ENCODE measurements around the gene DOK7.

The DOK7 gene

DNA sequence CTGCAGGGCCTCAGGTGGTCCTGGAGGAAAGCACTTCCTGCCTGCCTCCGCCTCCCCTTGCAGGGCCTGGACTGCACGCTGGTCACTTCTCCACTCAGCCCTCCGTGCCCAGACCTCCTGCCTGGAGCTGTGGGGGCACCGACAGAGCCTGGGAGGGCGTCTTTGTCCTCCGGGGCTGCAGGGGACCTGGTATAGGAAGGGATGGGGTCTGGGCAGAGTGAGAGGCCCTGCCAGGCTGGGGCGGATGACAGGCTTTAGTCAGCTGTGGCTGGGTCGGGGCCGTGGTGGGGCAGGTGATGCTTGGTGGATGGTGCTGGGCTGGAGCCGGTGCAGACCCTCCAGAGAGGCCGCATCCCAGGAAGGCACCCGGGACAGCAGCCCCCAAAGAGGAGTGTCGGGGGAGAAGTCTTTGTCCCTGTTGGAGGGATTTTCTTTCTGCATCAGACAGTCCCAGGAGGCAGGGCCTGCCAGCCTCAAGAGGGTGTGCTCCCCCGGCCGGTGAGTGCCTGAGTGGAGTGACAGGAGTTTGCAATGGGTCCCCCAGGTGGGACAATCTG is 1.3 kb downstream of the DOK7 start:
- no peak for DNase-seq

GRCh38 chr4:3464911-3465697 is 2.0 kb downstream of the DOK7 start:
- no peak for DNase-seq

- DNase-seq = no peak
Observed at GRCh38 chr4:3465698-3466671, 2.9 kb downstream of the DOK7 start.

DNA sequence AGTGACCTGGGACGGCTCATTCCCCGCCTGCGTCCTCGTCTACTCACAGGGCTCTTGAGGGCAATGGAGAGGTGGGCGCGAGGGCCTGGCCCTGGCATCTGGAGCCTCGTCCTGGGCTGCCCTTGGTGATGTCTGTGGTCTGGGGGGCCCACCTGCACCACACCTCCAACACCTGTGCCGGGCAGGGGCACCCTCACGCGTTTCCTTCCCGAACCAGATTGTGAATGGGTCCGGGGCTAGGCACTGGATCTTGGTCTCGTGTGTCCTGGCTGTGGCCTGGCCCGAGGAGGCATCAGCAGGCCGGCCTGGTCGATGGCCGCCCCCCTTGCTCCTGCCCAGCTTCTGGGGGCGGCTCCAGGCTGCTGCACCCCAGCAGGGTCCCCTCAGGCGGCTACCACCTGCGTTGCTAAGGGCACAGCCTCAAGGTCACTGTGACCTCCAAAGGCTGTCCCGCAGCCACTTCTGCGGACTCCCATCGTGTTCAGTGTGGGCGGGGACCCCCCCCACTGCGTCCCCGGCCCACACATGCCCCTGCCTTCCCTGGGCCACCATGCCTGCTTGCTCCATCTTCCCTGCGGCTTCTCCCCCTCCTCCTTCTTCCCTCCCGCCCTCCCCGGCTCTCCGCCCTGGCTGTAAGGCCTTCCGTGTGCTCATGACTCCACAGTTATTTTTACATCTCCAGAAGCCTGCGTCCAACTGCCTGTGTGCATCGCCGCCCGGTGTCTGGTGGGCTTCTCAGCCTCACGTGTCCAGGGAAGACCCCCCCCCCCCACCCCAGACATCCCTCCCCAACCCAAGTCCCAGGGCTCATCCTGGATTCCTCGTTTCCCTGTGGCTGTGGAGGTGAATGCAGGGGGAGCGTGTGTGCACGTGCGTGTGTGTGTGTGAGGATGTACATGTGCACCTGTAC is 3.8 kb downstream of the DOK7 start:
- DNase-seq = no peak

DNA sequence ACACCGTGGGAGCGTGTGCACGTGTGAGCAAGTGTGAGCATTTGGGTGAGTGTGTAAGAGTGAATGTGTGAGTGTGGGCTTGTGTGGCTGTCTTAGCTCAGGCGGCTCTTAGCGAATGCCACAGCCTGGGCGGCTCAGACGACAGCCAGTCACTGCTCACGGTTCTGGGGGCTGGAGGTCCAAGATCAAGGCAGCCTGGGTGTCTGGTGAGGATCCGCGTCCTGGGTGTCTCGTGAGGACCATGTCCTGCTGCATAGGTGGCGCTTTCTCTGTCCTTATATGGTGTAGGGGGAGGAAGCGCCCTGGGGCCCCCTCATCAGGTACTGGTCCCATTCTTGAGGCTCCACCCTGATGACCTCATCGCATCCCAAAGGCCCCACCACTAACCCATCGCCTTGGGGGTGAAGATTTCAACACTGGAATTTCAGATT is 4.5 kb downstream of the DOK7 start:
- no peak for DNase-seq

GRCh38 chr4:3468154-3468553 is 5.0 kb downstream of the DOK7 start:
- no peak for DNase-seq

- DNase-seq = no peak
Observed at GRCh38 chr4:3468804-3469203, 5.7 kb downstream of the DOK7 start.

- no peak for DNase-seq
Observed at GRCh38 chr4:3469386-3470243, 6.5 kb downstream of the DOK7 start.

DNA sequence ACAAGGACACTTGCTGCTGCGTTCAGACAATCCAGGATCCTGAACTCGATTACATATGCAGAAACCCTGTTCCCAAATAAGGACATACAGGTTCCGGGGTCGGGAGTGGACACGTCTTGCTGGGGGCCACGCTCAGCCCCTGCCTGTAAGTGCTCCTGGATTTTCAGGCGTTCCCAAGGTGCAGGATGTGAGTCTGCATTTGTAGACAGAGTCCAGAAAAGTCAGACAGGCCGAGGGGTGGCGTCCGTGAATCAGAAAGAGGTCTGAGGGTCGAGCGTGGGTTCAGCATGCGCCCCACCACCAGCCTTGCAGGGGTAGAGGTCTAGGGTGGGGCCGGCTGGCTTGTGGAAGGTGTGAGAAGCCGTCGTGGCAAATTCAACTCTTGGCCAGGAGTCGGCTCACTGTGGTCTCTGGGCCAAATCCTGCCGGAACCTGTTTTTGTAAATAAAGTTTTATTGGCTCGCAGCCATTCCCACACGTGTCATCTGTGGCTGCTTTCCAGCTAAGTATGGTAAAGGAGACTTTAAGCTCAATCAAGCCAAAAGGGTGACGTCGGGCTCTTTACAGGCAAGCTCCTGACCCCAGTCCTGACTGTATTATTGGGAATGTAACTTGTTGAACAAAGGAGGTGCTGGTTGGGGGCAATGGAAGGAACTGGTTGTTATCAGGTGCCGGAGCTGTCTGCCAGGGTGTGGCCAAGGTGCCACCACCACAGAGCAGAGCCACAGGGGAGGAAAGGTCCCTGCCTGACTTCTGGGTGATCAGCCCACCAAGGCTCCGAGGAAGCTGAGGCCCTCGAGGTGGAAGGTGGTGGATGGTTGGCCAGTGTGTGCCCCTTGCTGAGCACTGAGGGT is 7.4 kb downstream of the DOK7 start:
- peak; percentile 10 for DNase-seq

- DNase-seq = no peak
Observed at GRCh38 chr4:3471098-3471760, 8.1 kb downstream of the DOK7 start.

DNA sequence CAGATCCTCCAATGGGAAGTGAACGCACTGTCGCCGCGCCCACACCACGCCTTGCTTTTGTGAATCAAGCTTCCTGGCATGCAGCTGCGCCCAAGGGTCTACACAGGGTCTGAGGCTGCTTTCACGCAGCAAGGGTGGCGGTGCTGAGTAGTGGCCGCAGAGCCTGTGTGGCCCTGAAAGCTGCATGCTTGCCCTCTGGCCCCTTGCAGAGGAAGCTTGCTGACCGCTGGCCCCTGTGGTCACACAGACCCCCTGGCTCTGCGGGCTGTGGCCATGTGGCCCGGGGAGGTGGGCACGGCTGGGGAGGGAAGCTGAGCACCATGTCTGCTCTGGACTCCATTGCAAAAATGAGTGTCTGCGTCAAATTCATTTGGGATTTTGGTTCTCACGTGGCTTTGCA is 8.8 kb downstream of the DOK7 start:
- DNase-seq = no peak

- DNase-seq = peak; percentile 24
Observed at GRCh38 chr4:3472411-3473141, 9.5 kb downstream of the DOK7 start.

- no peak for DNase-seq
Observed at GRCh38 chr4:3473181-3473950, 10.3 kb downstream of the DOK7 start.

- DNase-seq = no peak
Observed at GRCh38 chr4:3473996-3474765, 11.1 kb downstream of the DOK7 start.

DNA sequence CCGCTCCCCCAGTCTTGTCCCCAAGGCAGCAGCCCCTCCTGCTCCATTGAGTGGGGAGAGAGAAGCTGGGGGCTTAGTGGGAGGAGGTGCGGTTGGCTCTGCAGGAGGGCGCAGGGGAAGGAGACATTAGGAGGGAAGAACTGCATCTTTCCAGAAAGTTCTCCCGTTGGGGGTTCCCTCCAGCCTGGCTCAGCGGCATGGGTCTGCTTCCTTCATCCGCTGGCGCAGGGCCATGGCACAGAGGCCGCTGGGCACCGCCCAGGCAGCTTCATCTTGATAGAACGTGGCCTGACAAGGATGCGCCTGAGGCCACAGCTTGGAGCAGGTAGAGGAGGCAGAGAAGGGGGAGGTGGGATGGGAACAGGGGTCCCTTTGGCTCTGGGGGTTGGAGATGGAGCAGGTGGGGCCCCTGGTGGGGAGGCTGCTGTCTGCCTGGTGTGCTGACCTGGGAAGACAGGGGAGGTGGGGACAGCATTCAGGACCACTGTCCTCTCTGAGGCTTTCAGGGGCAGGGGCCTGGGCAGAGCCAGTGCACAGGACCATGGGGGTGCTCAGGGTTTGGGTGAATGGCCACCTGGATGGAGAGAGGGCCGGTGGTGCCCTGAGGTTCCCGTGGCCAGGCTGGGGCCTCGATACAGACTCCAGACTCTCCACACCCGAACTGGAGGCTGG is 12.1 kb downstream of the DOK7 start:
- DNase-seq = no peak

- no peak for DNase-seq
Observed at GRCh38 chr4:3475713-3476260, 12.7 kb downstream of the DOK7 start.

GRCh38 chr4:3476341-3476747 is 13.2 kb downstream of the DOK7 start:
- DNase-seq = no peak
